Body of pancreas (tissue), 4 donors: ENCODE measurements around the gene MIGA1. TPM values are rescaled to one million over a fixed set of nuclear protein-coding genes. Genes with fewer than 3 reads are reported as not detected.

Source experiments
- ATAC-seq: fragments of 150-250 bp; one replicate; pipeline ENCODE4 v1.9.1; 2016
- DNase-seq, 4 donors: peaks; one replicate each; pipeline ENCODE4 v3.0.0-alpha.2; 2019
- H3K27ac ChIP-seq, 4 donors: fragments of 200-600 bp; sonication (generic); 1 replicate in 3 of 4; 2 replicates in 1 of 4; pipeline versions ENCODE4 v1.5.1 to v1.6.1; 2016 to 2019; ENCODE audit warnings: mild to moderate bottlenecking in 1 of 4, mixed read lengths in 1 of 4, moderate library complexity in 1 of 4
- H3K27me3 ChIP-seq, 2 donors: fragments of 200-600 bp; sonication (generic); one replicate each; pipeline ENCODE4 v1.6.0; 2016; ENCODE audit warnings: mild to moderate bottlenecking in 1 of 2
- H3K36me3 ChIP-seq, 2 donors: fragments of 200-600 bp; sonication (generic); replicated peaks in 1 of 2; 2 replicates each; pipeline ENCODE4 v1.5.1; 2016; ENCODE audit warnings: low read depth in 2 of 2; ENCODE audit not compliant: insufficient read depth in 1 of 2
- H3K4me1 ChIP-seq: fragments of 200-600 bp; sonication (generic); one replicate; pipeline ENCODE4 v1.6.0; 2016
- H3K4me3 ChIP-seq, 2 donors: fragments of 200-600 bp; sonication (generic); 1 replicate in 1 of 2; 2 replicates in 1 of 2; pipeline ENCODE4 v1.5.1; 2016 to 2019
- H3K9me3 ChIP-seq, 3 donors: fragments of 200-600 bp; sonication (generic); 1 replicate in 2 of 3; 2 replicates in 1 of 3; pipeline ENCODE4 v1.5.1; 2016
- CTCF ChIP-seq, 7 experiments: fragments of 450-650 bp in 4 of 7; fragments of 200-600 bp in 3 of 7; sonication (generic) in 3 of 7; IDR thresholded peaks; one replicate each; pipeline ENCODE4 v1.5.1; 2016 to 2019; ENCODE audit warnings: antibody characterized with exemption in 7 of 7
- POLR2A ChIP-seq, 3 donors: fragments of 450-650 bp; IDR thresholded peaks; one replicate each; pipeline ENCODE4 v1.6.1; 2016; ENCODE audit warnings: antibody characterized with exemption in 3 of 3, mild to moderate bottlenecking in 2 of 3
- WGBS, 2 donors: methylation state at CpG; one replicate each; pipeline ENCODE4 v1.1.5; 2017; 5-methylcytosine and 5-hydroxymethylcytosine counted together
- intact Hi-C: fragments of 100-400 bp; cut with DNase I; formaldehyde crosslinking; loops from one replicate; pipeline ENCODE4 v1.15.1; 2023
- total RNA-seq, 2 donors: library from RNA; depleted of rRNA; stranded (reverse); fragments of >200 nt; gene quantifications; one replicate each; pipeline ENCODE4 v1.1.0, GENCODE V29; 2016

Gene MIGA1
- total RNA-seq, 2 donors from 2014 or later: 6.6 to 10.4 TPM

GRCh38 chr1:77866296-77866695 lies 86.8 kb downstream of the MIGA1 start:
- TF ChIP-seq POLR2A (IDR thresholded peaks at IDR 0.05) (no peak), CTCF (IDR thresholded peaks at IDR 0.05) (no peak)
- H3K27me3 ChIP-seq: no peaks in the 10 kb centered on the region
- no peaks in the 10 kb centered on the region for H3K9me3 ChIP-seq
- no peak for DNase-seq
- intact Hi-C loops: no loop called here
- no peak overlapping the region for H3K4me3 ChIP-seq
- H3K27ac ChIP-seq: no peak overlapping the region
- H3K36me3 ChIP-seq: peaks cover 0 to 1% of the 10 kb centered on the region in 2 donors
- no peak for ATAC-seq
- 78 to 85% methylated on average over 4 of the region's 4 CpGs for WGBS, 2 donors
- no peaks in the 10 kb centered on the region for H3K4me1 ChIP-seq

DNA sequence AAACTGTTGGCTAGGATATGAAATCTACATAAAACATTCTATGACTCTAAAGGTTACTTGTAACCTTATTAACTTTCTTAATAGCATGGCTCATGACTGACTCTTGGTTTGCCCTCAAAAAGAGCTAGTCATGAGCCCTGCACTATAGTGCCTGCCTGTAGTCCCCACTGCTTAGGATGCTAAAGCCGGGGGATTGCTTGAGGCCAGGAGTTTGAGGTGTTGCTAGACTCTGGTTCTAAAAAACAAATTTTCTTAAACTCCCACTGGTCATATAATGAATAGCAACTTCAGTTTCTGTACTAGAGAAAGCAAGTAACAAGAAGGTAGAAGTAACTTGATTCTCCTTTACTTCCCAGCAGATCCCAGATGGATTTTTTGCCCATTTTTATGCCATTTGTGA lies 93.2 kb downstream of the MIGA1 start:
- Histone ChIP-seq H3K4me1 (no peaks in the 10 kb centered on the region), H3K36me3 (no peaks in the 10 kb centered on the region), H3K9me3 (no peaks in the 10 kb centered on the region), H3K27ac (no peak overlapping the region), H3K4me3 (no peak overlapping the region), H3K27me3 (no peaks in the 10 kb centered on the region)
- WGBS, 2 donors: 94 to 100% methylated on average over 1 of the region's 1 CpG
- intact Hi-C loops: no loop called here
- TF ChIP-seq CTCF (IDR thresholded peaks at IDR 0.05): no peak
- TF ChIP-seq POLR2A (IDR thresholded peaks at IDR 0.05): no peak
- ATAC-seq: no peak
- no peak for DNase-seq

DNA sequence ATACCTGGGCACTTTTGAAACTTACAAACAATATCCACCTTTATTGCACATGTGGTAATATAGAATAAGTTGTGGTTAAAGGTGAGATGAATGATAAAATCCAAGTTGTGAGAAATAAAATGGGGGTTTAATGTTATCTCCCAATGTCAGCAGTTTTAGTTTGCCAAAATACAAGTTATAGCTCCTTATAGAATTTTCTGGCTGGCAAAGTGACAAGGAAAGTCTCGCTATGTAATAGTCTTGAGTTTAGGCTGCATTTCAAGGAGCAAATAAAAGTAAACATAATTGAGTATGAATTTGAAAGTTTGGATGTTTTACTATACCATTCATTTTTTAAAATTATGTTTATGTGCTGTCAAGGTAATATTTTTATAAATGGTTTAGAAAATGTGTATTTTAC lies 94.0 kb downstream of the MIGA1 start:
- Histone ChIP-seq H3K27ac (no peak overlapping the region), H3K27me3 (no peaks in the 10 kb centered on the region), H3K9me3 (no peaks in the 10 kb centered on the region), H3K36me3 (no peaks in the 10 kb centered on the region), H3K4me3 (no peak overlapping the region), H3K4me1 (no peaks in the 10 kb centered on the region)
- TF ChIP-seq CTCF (IDR thresholded peaks at IDR 0.05) (no peak), POLR2A (IDR thresholded peaks at IDR 0.05) (no peak)
- ATAC-seq (no peak), DNase-seq (no peak)
- intact Hi-C loops: no loop called here
- WGBS, 2 donors: 49 to 93% methylated on average over 1 of the region's 1 CpG

GRCh38 chr1:77874804-77875445 lies 95.5 kb downstream of the MIGA1 start:
- Histone ChIP-seq H3K9me3 (no peaks in the 10 kb centered on the region), H3K4me1 (no peaks in the 10 kb centered on the region), H3K4me3 (no peak overlapping the region), H3K27me3 (no peaks in the 10 kb centered on the region), H3K27ac (no peak overlapping the region), H3K36me3 (no peaks in the 10 kb centered on the region)
- DNase-seq (no peak), ATAC-seq (no peak)
- 97% methylated on average over 4 of the region's 4 CpGs for WGBS, 2 donors
- intact Hi-C loops: no loop called here
- TF ChIP-seq POLR2A (IDR thresholded peaks at IDR 0.05) (no peak), CTCF (IDR thresholded peaks at IDR 0.05) (no peak)

GRCh38 chr1:77876884-77877283 lies 97.4 kb downstream of the MIGA1 start:
- ATAC-seq (no peak), DNase-seq (no peak)
- no peaks in the 10 kb centered on the region for H3K9me3 ChIP-seq
- 88 to 93% methylated on average over 4 of the region's 4 CpGs for WGBS, 2 donors
- no peak overlapping the region for H3K4me3 ChIP-seq
- H3K4me1 ChIP-seq: no peaks in the 10 kb centered on the region
- intact Hi-C loops: no loop called here
- no peaks in the 10 kb centered on the region for H3K27me3 ChIP-seq
- H3K27ac ChIP-seq: no peak overlapping the region
- TF ChIP-seq POLR2A (IDR thresholded peaks at IDR 0.05) (no peak), CTCF (IDR thresholded peaks at IDR 0.05) (no peak)
- H3K36me3 ChIP-seq: no peaks in the 10 kb centered on the region
